ENCODE results near the gene AGRP.
A peak's percentile ranks its signal among the peaks of the same experiment; 100 is the strongest.
"Not testable (repeated sequence)": the region's sequence is repeated elsewhere in the genome, so short reads cannot be mapped to it uniquely, and the experiment has no call there.

AGRP gene, protein sequence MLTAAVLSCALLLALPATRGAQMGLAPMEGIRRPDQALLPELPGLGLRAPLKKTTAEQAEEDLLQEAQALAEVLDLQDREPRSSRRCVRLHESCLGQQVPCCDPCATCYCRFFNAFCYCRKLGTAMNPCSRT

DNA sequence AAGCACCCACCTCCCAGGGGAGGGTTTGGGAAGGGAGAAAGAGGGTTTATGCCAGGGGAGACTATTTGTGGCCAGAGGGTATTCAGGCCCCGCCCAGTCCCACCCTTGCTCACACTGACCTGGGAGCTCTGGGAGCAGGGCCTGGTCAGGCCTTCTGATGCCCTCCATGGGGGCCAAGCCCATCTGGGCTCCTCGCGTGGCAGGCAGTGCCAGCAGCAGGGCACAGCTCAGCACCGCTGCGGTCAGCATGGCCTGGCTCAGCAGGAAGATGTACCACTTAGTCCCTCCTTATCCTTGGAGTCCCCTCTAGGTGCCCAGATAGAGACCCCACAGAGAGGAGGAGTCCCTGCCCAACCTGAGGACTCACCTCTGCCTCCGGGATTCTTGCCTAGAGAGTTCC, at the start of gene AGRP:
Gene AGRP (minus strand): TSS at position 398 of the 400 bp plus-strand sequence. CDS start 149 bp downstream, at position 249.
- no peak for DNase-seq (ENCODE audit: low read depth, low spot score)

DNA sequence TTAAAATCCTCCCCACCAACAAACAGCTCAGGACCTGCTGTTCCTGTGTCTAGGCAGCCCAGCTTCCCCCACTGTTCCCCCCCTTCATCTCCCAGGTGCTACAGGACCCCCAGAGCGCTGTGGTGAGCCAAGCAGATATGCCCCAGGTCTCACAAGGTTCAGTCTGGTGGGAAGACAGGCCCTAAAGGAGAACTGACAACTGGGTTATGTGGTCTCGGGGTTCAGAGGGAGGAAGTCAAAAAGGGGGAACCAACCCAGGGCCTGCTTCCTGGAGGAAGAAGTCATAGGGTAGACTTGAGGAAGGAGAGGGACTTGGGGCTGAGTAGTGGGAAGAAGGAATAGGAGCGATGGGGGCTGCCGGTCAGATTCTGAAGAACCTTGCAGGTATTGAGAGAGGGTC, 47.9 kb upstream of the AGRP start:
- DNase-seq (ENCODE audit: low read depth, low spot score) = no peak

DNA sequence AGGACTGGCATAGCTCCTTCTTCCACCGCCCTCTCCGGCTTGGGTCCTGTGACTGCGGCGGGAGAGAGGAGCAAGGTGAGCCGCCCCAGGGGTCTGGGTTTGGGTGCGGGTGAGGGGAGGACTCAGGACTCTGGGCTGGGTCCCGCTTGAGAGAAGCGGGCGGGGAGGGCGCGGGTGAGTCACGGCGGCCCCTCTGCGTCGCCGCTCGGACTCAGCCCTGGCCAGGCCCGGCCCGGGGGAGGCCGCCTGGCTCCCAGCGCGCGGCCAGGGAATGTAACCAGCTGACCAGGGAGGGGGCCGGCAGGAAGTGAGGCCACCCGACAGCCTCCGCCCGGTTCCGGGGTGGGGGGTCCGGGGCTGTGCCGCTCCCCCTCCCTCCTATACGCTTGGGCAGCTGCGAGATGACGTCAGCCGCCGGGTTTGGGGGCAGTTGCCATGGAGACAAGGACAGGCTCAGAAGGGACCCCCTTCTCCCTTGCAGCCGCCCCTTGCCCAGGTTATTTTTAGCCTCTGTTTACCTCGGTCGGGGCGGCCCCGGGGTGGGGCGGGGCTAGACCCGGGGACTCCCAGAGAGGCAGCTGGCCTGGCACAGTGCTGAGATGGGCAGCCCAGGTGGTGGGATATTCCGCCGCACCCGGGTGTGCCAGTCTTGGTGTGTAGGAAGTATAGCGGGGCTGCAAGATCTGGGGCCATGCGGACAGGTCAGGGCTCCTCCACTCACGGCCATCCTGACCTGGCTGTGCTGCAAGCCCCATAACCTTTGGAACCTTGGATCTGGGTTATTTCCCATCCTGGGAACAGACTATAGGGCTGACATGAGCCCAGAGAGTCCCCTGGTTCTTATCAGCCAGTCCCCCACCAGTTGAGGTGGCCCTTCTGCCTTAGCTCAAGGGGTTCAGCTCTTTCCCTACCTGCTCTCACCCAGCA, 46.9 kb upstream of the AGRP start:
- no peak for DNase-seq (ENCODE audit: low read depth, low spot score)

DNA sequence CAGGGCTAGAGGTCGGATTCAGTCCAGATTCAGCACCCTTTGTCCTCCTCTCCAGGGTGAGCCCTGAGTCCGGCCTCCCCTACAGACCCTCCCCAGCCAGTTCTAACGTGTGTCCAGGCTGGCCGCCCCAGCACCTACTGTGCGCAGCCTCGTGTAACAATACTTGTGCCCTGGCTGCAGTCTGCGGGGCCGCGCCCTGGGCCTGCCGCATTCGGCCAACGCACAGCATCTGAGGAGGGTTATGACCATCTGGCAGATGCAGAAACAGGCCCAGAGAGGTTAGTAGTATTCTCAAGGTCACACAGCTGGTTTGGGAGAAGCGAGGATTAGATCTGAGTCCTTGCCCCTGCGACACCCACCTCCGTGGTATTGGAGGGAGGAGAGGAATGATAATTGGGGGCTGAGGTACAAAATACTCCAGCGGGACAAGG, 46.2 kb upstream of the AGRP start:
- DNase-seq (ENCODE audit: low read depth, low spot score) = no peak

DNA sequence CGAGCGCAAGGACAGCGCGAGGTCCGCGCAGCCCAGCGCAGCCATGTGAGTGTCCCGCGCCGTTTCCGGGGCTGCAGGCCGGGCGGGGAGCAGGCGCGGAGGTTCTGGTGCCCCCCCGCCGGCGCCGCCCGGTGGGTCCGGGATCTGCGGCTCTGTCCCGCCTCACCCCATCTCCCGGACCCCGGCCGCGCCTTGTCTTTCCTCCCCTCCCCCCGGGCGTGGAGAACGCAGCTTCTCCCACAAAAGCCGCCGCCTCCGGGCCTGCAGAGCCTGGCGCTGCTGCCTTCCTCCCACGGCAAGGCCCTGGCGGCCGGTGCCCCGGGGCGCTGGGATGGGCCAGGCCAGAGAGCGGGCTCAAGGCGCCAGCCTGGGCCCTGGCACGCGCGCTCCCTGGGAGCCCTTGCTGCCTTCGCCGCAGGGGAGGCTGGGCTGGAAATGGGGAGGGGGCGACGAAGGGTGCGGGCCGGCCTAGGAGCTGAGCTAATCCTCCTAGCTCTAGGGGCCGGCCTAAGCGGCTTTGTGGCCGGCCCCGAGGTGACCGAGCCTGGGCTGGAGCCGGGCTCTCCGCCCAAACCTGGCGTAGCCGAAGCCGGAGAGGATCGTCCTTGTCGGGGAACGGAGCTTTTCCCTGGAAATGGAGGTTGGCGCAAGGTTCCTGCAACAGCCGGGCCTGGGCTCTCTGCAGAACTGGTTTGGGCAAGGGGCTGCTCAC, 45.7 kb upstream of the AGRP start:
- DNase-seq (ENCODE audit: low read depth, low spot score) = no peak

DNA sequence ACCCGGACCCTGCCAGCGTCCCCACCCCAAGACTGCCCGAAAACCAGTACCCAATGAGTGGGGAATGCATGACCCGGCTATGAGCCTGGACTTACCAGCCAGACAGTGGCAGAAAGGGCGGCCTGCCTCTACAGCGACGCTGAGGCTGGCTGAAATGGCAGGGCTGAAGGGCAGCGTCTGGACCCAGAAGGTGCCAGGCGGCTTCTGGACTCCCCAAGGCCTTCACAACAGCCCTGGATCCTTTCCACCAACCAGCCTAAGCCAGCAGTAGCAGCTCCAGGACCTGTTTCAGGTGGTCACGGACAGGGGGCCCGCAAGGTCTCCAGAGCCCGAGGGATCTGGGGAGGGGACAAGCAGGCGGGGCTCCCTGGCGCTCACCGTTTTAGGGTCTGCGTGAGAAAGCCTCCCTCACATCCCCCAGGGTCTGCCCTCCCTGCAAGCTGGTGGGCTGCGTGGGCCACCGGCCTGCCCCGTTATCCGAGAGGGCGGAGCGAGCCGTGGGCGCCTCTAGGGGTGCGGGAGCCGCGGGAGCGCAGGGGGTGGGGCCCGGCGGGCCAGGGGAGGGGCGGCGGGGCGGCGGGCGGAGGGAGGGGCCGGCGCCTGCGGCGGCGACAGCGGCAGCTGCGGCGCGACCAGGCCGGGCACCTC, 45.0 kb upstream of the AGRP start, which contains the start of gene RIPOR1:
Gene RIPOR1 (plus strand): TSS at position 608 of the 648 bp plus-strand sequence. CDS start 9,618 bp downstream, outside the sequence.
- DNase-seq (ENCODE audit: low read depth, low spot score) = no peak

DNA sequence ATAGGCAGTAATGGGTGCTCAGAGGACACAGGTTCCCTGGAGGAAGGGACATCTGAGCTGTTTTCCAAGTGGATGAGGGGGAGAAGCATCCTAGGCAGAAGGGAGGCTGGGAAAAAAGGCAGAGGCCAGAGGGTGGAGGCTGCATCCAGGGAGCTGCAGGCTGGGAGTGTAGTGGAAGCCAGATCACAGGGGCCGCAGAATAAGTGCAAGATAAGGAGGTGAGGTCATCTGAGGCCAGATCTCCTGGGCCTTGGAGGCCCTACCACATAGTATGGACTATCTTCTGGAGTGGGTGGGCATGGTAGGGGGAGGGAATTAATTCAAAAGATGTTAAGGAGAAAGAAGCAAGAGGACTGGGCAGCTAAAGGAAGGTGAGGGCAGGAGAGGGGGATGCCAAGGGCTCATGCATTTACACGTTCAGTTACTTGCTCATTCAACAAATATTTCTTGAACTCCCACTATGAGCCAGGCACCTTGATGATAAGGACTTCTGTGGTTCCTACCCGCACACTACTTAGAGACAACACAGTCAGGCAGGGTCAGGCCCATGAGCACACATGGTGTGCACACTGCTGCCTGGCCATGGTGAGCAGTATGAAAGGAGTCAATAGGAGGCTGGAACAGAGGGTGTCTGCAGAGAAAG, 42.9 kb upstream of the AGRP start:
- no peak for DNase-seq (ENCODE audit: low read depth, low spot score)

DNA sequence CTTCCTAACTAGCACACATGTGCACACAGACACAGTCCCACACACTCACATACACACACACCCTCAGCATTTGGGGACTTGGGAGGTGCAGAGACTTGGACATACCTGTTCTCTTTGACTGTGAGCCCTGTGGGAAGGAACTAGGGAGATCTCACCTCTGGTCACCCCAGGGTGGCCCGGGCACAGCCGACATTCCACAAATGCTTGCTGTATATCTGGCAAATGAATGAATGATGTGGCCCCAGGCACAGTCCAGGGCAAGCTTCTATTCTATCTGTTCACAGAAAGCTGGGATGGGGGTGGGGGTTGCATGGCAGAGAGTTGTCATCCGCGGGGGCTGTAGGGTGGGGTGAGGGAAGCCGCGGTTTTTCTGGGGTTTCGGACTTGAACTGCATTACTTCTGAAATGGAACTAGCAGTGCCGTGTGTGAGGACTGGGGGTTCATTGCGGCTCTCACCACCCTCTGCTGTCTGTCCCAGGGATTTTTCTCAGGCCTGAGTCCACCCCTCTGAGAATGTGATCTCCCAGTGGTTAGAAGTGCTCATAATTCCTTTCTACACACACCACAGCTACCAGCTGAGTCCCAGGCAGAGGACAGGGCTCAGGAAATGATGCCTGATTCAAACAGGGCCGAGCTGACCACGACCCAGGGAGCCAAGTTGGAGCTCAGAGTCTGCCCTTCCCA, 42.0 kb upstream of the AGRP start:
- no peak for DNase-seq (ENCODE audit: low read depth, low spot score)

DNA sequence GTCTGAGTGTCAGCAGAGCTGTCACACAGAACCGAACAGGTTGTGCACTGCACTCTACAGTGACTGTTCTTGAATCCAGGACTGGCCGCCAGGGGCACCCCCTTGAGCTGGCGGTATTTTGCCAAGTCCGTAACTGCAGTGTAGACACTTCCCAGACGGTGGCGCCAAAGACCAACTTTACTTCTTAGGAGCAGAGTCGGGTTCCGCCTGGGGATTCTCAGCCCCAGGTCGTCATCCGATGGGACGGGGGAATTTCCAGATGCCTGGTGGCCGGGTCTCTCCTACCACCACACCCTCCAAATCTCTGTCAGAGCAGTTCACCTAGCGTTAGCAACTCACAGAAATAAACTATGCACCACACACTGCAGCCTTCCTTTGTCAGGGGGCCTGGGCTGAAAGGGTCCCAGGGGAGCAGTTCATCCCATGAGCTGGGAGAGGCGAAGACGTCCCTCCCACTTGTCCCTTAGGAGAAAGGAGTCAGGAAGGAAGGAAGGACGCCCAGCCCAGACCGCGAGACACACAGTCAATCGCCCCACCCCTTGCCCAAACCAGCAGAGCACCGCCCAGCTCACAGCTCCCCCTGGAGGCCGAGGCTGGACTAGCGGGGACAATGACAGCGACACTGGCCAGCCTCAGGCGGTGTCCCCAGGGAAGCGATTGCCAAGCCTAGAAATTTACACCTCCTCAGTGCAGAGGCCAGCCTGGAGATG, 37.9 kb upstream of the AGRP start:
- DNase-seq (ENCODE audit: low read depth, low spot score) = peak; percentile 65

DNA sequence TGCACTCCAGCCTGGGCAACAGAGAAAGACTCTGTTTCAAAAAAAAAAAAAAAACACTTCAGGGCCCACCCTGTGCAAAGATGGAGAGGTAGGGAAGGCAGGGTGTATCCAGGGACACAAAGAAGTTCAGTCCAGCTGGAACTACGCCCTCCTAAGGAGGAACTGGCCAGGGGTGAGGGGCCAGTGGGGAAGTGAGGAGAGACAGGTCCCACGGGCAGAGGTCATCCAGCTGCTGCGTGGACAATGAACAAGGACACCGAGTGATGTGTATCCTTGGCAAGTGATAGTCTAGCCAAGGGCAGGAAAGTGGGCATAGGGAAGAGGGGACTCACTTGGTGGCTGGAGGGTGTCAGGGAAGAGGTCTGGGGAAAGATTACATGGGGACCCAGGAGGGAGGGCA, 35.9 kb upstream of the AGRP start:
- no peak for DNase-seq (ENCODE audit: low read depth, low spot score)

DNA sequence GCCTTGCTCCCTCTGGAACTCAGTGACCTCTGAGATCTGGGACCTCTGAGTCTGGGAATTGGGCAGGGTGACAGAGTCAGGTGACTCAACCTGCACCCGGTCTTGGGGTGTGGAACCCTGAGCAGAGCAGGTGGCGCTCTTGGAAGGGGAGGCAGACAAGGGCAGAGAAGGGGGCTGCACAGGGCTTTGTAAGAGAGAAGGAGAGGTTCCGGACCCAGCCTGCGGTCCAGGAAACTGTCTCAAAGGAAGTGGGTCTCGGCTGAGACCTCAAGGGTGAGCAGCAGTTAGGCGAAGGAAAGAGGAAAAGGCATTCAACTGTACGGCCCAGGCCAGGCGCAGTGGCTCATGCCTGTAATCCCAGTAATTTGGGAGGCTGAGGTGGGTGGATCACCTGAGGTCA, 35.3 kb upstream of the AGRP start:
- no peak for DNase-seq (ENCODE audit: low read depth, low spot score)

DNA sequence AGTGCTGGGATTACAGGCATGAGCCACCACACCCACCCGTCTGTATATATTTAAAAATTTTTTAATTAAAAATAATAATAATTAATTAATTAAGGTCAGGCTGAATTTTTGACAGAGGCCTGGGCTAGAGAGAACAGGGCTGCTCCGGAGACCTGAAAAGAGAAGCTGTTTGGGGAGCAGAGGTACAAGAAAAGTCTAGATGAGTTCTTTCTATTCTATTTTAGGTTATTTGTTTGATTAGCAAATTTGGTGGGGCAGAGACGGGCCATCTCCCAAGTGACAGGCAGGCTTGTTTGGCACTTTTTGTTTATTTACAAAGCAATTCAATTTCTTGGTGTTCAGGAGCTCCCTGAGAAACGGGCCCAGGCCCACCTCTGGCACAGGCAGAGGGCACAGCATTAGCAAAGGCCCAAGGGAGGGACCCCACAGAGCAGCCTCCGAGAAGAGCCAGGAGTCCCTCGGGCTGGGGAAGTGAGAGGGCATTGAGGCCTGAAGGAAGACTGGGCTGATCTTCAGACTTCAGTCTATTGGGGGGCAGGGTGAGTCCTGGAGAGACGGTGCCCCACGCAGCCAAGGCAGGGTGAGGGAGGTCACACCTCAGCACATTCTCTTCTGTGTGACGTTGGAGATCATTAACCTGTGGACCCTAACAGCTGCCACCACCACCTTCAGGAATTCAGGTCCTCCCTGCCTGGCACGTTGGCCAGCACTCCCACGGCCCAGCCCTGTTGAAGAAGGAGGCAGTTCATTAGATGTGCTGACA, 34.5 kb upstream of the AGRP start:
- no peak for DNase-seq (ENCODE audit: low read depth, low spot score)

DNA sequence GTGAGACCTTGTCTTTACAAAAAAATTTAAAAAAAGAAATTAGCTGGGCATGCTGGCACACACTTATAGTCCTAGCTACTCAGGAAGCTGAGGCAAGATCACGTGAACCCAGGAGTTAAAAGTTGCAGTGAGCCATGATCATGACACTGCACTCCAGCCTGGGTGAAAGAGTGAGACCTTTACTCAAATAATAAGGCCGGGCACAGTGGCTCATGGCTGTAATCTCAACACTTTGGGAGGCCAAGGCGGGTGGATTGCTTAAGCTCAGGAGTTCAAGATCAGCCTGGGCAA, 33.8 kb upstream of the AGRP start:
- no peak for DNase-seq (ENCODE audit: low read depth, low spot score)

DNA sequence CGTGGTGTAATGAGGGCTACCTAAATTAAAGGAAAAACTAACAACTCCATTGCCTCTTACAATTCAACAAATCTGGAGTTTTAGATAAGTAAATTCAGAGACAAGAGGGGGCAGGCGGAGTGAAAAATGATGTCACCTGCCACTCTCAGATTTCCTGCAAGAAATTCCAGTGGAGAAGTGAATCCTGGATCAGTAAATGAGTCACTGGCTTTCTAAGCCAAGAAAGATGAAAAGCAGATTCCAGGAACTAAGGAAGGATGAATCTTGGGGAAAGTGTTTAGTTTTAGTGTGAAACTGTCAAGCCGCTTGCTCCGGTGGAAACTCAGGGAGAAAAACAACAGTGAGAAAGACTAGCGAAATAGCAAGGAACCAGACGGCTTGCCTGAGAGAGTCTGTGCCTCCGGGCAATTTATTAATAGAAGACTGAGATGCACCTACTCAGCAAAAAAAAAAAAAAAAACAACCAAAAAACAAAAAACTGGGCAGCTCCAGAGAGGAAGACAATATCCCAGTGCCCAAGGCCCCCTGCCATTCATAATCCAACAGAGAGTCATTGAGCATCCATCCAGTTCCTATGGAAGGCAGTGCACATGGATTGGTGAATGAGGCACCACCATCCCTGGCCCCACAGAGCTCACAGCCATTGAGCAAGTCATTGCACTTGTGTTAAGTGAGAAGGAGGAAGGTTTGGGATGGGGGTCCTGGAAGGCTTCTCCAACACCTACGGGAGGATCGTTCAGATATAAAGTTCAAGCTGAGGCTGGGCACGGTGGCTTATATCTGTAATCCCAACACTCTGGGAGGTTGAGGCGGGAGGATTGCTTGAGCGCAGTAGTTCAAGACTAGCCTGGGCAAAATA, 33.2 kb upstream of the AGRP start:
- DNase-seq (ENCODE audit: low read depth, low spot score) = no peak

DNA sequence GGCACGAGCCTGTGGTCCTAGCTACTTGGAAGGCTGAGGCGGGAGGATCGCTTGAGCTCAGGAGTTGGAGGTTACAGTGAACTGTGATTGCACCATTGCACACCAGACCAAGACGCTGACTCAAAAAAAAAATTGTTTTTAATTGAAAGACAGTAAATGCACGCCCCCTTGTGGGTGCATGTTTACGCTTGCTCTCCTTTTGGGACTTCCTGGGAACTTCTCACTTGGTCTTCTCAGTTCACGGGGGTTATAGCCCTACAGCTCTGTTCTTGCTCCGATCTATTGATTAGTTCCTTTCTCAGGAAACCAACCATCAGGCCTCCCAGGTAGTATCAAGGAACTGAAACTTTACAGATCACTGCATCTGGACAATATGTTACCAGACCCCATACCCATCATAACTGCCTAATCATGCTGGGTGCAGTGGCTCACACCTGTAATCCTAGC, 31.1 kb upstream of the AGRP start:
- DNase-seq (ENCODE audit: low read depth, low spot score) = no peak

DNA sequence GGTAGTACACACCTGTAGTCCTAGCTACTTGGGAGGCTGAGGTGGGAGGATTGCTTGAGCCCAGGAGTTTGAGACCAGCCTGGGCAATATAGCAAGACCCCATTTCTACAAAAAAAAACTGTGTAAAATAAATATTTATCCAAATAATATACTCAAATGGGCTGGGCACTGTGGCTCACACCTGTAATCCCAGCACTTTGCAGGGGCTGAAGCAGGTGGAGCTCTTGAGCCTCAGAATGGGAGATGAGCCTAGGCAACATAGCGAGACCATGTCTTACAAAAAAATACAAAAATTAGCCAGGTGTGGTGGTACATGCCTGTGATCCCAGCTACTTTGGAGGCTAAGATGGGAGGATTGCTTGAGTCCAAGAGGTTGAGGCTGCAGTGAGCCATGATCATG, 30.5 kb upstream of the AGRP start:
- DNase-seq (ENCODE audit: low read depth, low spot score) = not testable (repeated sequence)

DNA sequence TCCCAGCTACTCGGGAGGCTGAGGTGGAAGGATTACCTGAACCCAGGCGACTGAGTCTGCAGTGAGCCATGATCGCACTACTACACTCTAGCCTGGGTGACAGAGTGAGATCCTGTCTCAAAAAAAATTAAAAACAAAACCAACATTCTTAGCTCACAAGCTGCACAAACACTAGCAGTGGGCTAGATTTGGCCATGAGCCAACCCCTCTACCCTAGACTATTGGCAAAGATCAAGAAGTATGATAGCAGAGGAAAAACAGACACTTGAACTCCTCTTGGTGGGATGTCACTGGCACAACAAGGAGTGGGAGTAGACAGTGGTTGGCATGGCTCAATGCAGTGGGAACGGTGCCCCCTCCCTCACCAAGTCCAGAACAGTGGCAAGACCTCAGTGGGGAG, 25.7 kb upstream of the AGRP start:
- no peak for DNase-seq (ENCODE audit: low read depth, low spot score)

DNA sequence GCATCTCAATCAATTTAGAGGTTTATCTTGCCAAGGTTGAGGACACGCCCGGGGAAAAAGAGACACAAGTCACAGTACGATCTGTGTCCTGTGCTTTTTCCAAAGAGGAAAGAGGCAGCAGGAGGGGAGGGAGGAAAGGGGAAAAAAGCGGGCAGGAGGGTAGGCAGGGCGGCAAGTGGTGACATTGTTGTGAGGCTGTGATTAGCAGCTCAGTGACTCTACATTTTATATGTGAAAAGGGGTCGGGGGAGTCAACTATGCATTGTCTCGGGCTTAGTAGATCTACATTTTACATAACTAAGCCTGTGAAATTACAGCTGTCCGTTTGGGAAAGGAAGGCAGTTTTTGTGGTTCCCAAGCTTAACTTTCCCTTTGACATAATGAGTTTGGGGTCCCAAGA, 23.1 kb upstream of the AGRP start:
- DNase-seq (ENCODE audit: low read depth, low spot score) = no peak
